ENCODE measurements around the gene CATSPER1.
"Not testable (repeated sequence)": the region's sequence is repeated elsewhere in the genome, so short reads cannot be mapped to it uniquely, and the experiment has no call there.

CATSPER1 gene

GRCh38 chr11:66016793-66017177 lies 9.5 kb downstream of the CATSPER1 start:
- no peak for DNase-seq

GRCh38 chr11:66015936-66016792 lies 10.1 kb downstream of the CATSPER1 start:
- no peak for DNase-seq

- DNase-seq = no peak
Observed at GRCh38 chr11:66015454-66015881, 10.8 kb downstream of the CATSPER1 start.

GRCh38 chr11:66014804-66015453 lies 11.3 kb downstream of the CATSPER1 start:
- DNase-seq = no peak

- no peak for DNase-seq
Observed at GRCh38 chr11:66013762-66014100, 12.5 kb downstream of the CATSPER1 start.

GRCh38 chr11:66012946-66013761 lies 13.1 kb downstream of the CATSPER1 start:
- no peak for DNase-seq

GRCh38 chr11:66012371-66012945 lies 13.8 kb downstream of the CATSPER1 start:
- no peak for DNase-seq

- no peak for DNase-seq
Observed at GRCh38 chr11:66011785-66012303, 14.4 kb downstream of the CATSPER1 start, which contains the start of gene CST6. TSS of gene CST6 (plus strand) at chr11:66012008. CDS start at chr11:66012045, 37 bp downstream.

- DNase-seq = peak; percentile 19
Observed at GRCh38 chr11:66011239-66011784, 15.0 kb downstream of the CATSPER1 start.

GRCh38 chr11:66010036-66010435 lies 16.2 kb downstream of the CATSPER1 start:
- not testable (repeated sequence) for DNase-seq

- DNase-seq = no peak
Observed at GRCh38 chr11:66008468-66009101, 17.7 kb downstream of the CATSPER1 start.

GRCh38 chr11:66008095-66008467 lies 18.2 kb downstream of the CATSPER1 start:
- DNase-seq = no peak

GRCh38 chr11:66007201-66007634 lies 19.1 kb downstream of the CATSPER1 start:
- no peak for DNase-seq

GRCh38 chr11:66006891-66007176 lies 19.4 kb downstream of the CATSPER1 start:
- DNase-seq = no peak

- DNase-seq = no peak
Observed at GRCh38 chr11:66006134-66006890, 20.0 kb downstream of the CATSPER1 start.

GRCh38 chr11:66004186-66004585 lies 22.1 kb downstream of the CATSPER1 start:
- DNase-seq = no peak

GRCh38 chr11:66003291-66003690 lies 23.0 kb downstream of the CATSPER1 start:
- no peak for DNase-seq

- peak; percentile 61 for DNase-seq
Observed at GRCh38 chr11:66002648-66003225, 23.5 kb downstream of the CATSPER1 start.

GRCh38 chr11:66001942-66002647 lies 24.2 kb downstream of the CATSPER1 start, which contains the start of the genes BANF1 and EIF1AD:
TSS of gene BANF1 (plus strand) at chr11:66002503. CDS start at chr11:66003251, 748 bp downstream.
TSS of gene EIF1AD (minus strand) at chr11:66002157. CDS start at chr11:66000389, 1,768 bp downstream.
- DNase-seq = peak; percentile 95

GRCh38 chr11:65997286-65997685 lies 29.0 kb downstream of the CATSPER1 start:
- no peak for DNase-seq
